ENCODE data around the gene TCEA3.

The TCEA3 gene

GRCh38 chr1:23389837-23390321, 34.7 kb downstream of the TCEA3 start:
- no peak for TF ChIP-seq SIN3A (IDR thresholded peaks at IDR 0.05; ENCODE audit: borderline replicate concordance, insufficient read depth, low read length)
- TF ChIP-seq REST (IDR thresholded peaks at IDR 0.05; ENCODE audit: insufficient read depth in 1 of 2, low read depth in 2 of 2, low read length in 2 of 2): no peak
- TF ChIP-seq TAF1 (IDR thresholded peaks at IDR 0.05; ENCODE audit: borderline replicate concordance, insufficient read depth, low read length): no peak
- TF ChIP-seq POLR2AphosphoS5 (IDR thresholded peaks at IDR 0.05; ENCODE audit: low read depth, low read length): no peak
- no peak for TF ChIP-seq FOXP2 (optimal IDR thresholded peaks at IDR 0.05; ENCODE audit: borderline replicate concordance, extremely low read depth, extremely low read length, insufficient read depth)

GRCh38 chr1:23387494-23387893, 37.1 kb downstream of the TCEA3 start:
- TF ChIP-seq TAF1 (IDR thresholded peaks at IDR 0.05; ENCODE audit: borderline replicate concordance, insufficient read depth, low read length): no peak
- TF ChIP-seq POLR2AphosphoS5 (IDR thresholded peaks at IDR 0.05; ENCODE audit: low read depth, low read length): no peak
- no peak for TF ChIP-seq REST (IDR thresholded peaks at IDR 0.05; ENCODE audit: insufficient read depth in 1 of 2, low read depth in 2 of 2, low read length in 2 of 2)
- TF ChIP-seq SIN3A (IDR thresholded peaks at IDR 0.05; ENCODE audit: borderline replicate concordance, insufficient read depth, low read length): no peak
- TF ChIP-seq FOXP2 (optimal IDR thresholded peaks at IDR 0.05; ENCODE audit: borderline replicate concordance, extremely low read depth, extremely low read length, insufficient read depth): no peak

DNA sequence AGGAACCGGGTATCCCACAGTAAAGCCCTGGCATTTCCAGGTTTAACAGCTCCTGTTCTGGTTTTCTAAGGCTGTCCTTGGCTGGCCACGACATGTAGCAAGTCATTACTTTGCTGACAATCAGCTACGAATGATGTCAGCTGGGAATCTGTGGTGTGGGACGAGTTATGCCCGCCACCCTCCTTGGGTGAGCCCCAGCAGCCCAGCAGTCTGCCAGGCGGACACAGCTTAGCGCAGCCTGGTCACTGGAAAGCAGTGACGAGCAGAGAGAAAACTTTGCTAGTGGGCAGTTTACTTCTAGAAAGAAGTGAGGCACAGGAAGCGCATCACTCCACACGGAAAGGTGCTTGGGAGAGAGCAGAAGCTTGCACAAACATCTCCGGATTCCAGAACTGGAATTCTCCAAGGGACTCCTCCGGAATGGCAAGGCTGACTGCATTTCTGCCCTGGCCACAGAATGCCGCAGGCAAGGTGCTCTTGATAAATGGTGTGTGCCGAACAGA, 39.4 kb downstream of the TCEA3 start:
- TF ChIP-seq POLR2AphosphoS5 (IDR thresholded peaks at IDR 0.05; ENCODE audit: low read depth, low read length): no peak
- no peak for TF ChIP-seq SIN3A (IDR thresholded peaks at IDR 0.05; ENCODE audit: borderline replicate concordance, insufficient read depth, low read length)
- no peak for TF ChIP-seq REST (IDR thresholded peaks at IDR 0.05; ENCODE audit: insufficient read depth in 1 of 2, low read depth in 2 of 2, low read length in 2 of 2)
- no peak for TF ChIP-seq FOXP2 (optimal IDR thresholded peaks at IDR 0.05; ENCODE audit: borderline replicate concordance, extremely low read depth, extremely low read length, insufficient read depth)
- no peak for TF ChIP-seq TAF1 (IDR thresholded peaks at IDR 0.05; ENCODE audit: borderline replicate concordance, insufficient read depth, low read length)

GRCh38 chr1:23384312-23385058, 40.1 kb downstream of the TCEA3 start:
- TF ChIP-seq SIN3A (IDR thresholded peaks at IDR 0.05; ENCODE audit: borderline replicate concordance, insufficient read depth, low read length) (no peak), TAF1 (IDR thresholded peaks at IDR 0.05; ENCODE audit: borderline replicate concordance, insufficient read depth, low read length) (peak; percentile 36; the same call in 1 of the 2 replicates), REST (IDR thresholded peaks at IDR 0.05; ENCODE audit: insufficient read depth in 1 of 2, low read depth in 2 of 2, low read length in 2 of 2) (no peak)

Data from PFSK-1 (cell line).